GM21825 (cell line): Measurements from ENCODE around the gene SUGCT.

ENCODE experiments used
- ATAC-seq: cut with Tn5 transposase; IDR thresholded peaks from one replicate; pipeline ENCODE4 v1.9.1; 2021; ENCODE audit warnings: mild to moderate bottlenecking, moderate library complexity; ENCODE audit not compliant: unreplicated experiment

Gene SUGCT

DNA sequence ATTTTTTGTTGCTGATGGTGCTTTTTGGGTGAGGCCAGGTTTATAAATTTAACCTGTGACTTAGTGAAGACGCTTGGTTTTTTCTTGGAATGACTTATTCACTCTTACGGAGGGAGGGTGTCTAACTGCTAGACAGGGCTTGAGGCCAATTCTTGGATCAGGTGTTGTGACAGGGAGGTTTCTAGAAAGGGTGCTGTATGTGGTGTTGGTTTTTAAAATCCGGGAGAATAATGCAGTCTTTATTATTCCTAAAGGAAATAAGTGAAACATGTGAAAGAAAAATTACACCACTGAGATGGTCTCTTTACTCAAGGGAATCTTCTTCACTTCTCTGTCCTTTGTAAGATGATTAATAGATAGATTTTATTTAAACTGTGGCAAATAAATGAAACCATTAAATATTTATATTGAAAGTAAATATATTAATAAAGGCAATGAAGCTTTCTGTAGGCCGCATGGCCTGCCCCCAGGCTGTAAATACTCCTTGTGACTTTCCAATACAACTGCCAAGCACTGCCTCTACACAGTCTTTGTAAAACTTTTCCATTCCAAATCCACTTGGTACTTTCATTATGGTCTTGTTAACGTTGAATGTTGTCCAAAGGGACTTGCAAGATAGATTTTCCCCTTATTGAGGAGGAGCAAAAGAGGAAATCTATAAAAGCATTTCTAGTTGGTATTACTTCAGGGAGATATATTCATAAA lies 323.1 kb downstream of the SUGCT start:
- ATAC-seq: no peak

GRCh38 chr7:40463446-40463845 lies 328.6 kb downstream of the SUGCT start:
- ATAC-seq: no peak

- ATAC-seq: no peak
These were observed 334.4 kb downstream of the SUGCT start for GRCh38 chr7:40468891-40469864.

DNA sequence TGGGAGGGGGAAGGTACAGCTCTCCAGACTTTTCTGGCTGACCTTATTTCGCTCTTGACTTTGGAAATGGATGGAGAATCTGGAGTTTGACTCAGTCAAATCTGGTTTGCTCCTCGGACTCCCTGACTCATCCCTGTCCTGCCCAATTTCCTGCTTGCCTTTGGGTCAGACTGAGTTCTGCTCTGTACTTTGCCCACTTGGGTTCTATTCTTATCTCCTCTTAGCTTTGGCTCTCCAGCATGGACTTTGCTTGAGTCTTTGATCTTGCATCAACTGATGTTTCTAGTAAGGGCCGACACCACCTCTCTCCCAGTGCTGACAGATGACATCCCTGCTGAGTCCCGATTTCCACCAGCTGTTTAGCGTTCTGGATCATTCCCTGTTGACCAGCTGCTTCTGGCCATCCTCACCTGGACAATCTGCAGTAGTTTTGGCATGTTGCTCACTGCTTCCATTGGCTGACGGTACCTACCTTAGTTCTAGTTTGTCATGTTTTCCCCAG lies 335.3 kb downstream of the SUGCT start:
- ATAC-seq: no peak

DNA sequence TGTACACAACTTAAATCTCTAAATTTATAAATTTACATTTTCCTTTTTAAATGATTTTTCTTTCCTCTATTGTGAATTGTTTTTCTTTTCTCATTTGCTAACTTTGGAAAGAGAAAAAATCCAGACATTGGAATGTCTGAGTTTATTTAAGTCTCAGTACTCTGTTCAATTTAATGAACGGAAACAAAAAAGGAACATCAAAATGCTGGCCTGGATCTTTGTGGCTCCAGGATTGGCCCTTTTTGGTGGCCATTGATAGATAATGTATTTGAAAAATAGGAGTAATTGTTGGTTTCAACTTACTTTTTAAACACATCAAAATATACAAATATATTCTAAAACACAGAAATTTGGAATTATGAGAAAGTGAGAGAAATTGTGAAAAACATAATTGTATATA lies 336.0 kb downstream of the SUGCT start:
- no peak for ATAC-seq

GRCh38 chr7:40471891-40472290 lies 337.1 kb downstream of the SUGCT start:
- no peak for ATAC-seq

GRCh38 chr7:40474790-40475680 lies 340.2 kb downstream of the SUGCT start:
- peak; percentile 99 for ATAC-seq

DNA sequence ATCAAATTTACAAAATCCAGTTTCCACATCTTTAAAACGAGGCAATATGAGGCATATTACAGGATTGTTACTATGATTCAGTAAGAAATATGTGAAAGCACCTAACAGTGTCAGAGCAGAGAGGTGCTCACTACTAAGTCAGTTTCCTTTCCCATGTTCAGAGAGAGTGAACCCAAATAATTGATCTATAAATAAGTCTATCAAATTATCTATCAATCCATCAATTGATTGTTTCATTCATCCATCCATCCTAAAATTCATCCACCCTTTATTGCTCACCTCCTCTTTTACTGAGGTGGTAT lies 340.8 kb downstream of the SUGCT start:
- no peak for ATAC-seq

DNA sequence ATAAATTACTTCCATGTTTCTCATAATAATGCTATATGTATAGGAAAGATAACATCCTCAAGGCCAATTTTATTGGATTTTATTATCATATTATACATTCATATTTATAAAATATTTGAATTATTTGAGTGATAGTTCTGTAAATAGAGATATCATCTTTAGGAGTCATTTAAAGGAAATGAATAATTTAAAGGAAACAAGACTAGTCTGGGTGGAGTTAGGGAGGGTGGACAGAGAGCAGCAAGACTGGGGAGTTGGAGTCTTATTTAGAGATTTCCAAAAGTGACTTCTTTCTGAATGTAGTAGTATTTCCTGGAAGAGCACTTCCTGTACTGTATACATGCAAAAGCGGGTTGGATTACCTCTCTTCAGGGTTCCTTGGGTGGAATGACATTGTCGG lies 342.3 kb downstream of the SUGCT start:
- ATAC-seq: no peak

DNA sequence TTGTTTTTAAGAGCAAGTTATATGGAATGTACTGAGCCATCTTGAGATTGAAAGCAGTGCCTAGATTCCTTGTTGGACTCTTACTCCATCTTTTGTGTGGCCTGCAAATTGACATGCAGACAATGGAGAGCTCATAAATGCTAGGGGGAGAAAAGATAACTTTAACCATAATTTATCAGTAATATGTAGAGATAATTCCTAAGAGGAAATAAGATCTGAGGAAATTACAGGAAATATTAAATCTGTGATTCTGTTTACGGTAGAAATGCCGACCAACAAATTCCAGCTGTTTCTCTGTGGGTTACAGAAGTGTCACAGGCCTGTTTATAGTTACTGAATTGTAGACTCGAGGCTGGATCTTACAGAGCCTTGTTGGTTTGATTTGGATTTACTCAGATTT lies 348.0 kb downstream of the SUGCT start:
- no peak for ATAC-seq

DNA sequence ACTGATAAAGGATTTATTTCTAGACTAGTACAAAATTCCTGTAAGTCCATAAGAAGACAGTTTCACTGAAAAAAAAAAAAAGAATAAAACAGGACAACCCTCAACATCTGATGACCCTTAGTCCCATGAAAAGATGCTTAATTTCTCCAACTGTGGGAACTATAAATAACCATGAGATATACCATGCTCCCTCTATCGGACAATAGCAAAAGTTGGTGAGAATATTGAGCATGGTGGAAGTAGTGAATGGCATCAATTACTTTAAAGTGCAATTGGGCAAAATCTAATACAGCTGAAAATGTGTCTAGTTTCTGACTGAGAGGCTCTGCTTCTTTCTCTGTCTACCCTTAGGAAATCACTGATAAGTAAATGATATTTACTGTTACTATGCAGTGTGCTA lies 348.8 kb downstream of the SUGCT start:
- ATAC-seq: no peak

- no peak for ATAC-seq
These were observed 355.2 kb downstream of the SUGCT start for GRCh38 chr7:40489844-40490602.

DNA sequence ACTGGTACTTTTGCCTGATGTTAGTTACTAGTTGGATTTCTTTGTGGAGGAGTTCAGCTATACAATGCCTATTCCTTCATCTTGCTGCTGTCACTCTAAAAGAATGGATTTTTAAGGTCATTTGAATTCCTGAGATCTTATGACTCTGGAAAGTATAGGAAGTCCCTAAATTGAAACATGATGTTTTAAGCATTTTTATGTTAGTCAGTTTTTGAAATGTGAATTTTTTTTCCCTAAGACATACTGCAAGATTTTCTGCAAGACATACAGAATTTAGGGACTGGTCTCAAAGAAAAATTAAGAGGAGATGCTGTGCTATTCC lies 355.8 kb downstream of the SUGCT start:
- no peak for ATAC-seq

GRCh38 chr7:40492946-40493345 lies 358.1 kb downstream of the SUGCT start:
- ATAC-seq: no peak

- ATAC-seq: no peak
These were observed 358.8 kb downstream of the SUGCT start for GRCh38 chr7:40493609-40494051.

- ATAC-seq: no peak
These were observed 364.2 kb downstream of the SUGCT start for GRCh38 chr7:40498924-40499510.

- no peak for ATAC-seq
These were observed 364.9 kb downstream of the SUGCT start for GRCh38 chr7:40499718-40500117.

DNA sequence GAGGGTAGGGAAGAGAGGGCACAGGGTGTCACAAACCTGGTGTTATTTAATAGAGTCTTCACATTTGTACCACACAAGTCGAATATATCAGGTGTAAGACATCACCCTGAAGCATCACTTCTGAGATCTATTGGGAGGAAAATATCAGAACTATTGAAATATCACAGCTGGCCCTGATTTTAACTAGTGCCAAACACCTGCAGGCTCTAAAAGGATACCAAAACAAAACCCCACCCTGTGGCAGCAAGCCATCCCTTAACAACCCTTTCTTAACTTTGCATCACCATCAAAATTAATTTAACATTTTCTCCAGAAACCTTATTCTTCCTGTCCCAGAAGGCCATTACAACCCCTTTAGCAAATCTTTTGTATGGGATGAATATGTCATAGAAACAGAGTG lies 365.4 kb downstream of the SUGCT start:
- ATAC-seq: no peak

GRCh38 chr7:40502359-40502758 lies 367.6 kb downstream of the SUGCT start:
- no peak for ATAC-seq

- no peak for ATAC-seq
These were observed 371.4 kb downstream of the SUGCT start for GRCh38 chr7:40506158-40506557.
